Measurements from ENCODE around the gene TNFRSF6B. TPM values are rescaled to one million over a fixed set of nuclear protein-coding genes. Genes with fewer than 3 reads are reported as not detected.

TNFRSF6B gene
- total and polyA plus RNA-seq, 2 donors from 2014 or later = 2.4 to 64.5 TPM

- Histone ChIP-seq H3K27me3 (ENCODE audit: control insufficient read depth, insufficient read depth, low read length) (no peaks in the 10 kb centered on the region), H3K9ac (ENCODE audit: low read length in 3 of 3) (no peak overlapping the region), H3K9me3 (ENCODE audit: control insufficient read depth in 2 of 3, insufficient read depth in 1 of 3, low read length in 3 of 3) (no peaks in the 10 kb centered on the region), H3K27ac (ENCODE audit: low read depth in 2 of 2, low read length in 2 of 2) (no peak overlapping the region), H3K4me1 (ENCODE audit: control insufficient read depth in 2 of 3, insufficient read depth in 2 of 3, low read depth in 1 of 3, low read length in 3 of 3) (peaks cover 0 to 8% (median 0%) of the 10 kb centered on the region in 3 donors), H3K36me3 (ENCODE audit: control insufficient read depth in 2 of 3, insufficient read depth in 3 of 3, low read length in 3 of 3) (peaks cover 0 to 6% (median 0%) of the 10 kb centered on the region in 3 donors), H3K4me3 (ENCODE audit: low read length in 3 of 3) (no peak overlapping the region)
- intact Hi-C loops (cut with DNase I) = no loop called here
- DNase-seq (no peak), FAIRE-seq (no peak)
- TF ChIP-seq, protein P1, sequence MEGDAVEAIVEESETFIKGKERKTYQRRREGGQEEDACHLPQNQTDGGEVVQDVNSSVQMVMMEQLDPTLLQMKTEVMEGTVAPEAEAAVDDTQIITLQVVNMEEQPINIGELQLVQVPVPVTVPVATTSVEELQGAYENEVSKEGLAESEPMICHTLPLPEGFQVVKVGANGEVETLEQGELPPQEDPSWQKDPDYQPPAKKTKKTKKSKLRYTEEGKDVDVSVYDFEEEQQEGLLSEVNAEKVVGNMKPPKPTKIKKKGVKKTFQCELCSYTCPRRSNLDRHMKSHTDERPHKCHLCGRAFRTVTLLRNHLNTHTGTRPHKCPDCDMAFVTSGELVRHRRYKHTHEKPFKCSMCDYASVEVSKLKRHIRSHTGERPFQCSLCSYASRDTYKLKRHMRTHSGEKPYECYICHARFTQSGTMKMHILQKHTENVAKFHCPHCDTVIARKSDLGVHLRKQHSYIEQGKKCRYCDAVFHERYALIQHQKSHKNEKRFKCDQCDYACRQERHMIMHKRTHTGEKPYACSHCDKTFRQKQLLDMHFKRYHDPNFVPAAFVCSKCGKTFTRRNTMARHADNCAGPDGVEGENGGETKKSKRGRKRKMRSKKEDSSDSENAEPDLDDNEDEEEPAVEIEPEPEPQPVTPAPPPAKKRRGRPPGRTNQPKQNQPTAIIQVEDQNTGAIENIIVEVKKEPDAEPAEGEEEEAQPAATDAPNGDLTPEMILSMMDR (IDR thresholded peaks at IDR 0.05; ENCODE audit: borderline replicate concordance, extremely low read depth, insufficient read depth) = no peak
These were observed 18.4 kb upstream of the TNFRSF6B start for GRCh38 chr20:63678071-63678470.

DNA sequence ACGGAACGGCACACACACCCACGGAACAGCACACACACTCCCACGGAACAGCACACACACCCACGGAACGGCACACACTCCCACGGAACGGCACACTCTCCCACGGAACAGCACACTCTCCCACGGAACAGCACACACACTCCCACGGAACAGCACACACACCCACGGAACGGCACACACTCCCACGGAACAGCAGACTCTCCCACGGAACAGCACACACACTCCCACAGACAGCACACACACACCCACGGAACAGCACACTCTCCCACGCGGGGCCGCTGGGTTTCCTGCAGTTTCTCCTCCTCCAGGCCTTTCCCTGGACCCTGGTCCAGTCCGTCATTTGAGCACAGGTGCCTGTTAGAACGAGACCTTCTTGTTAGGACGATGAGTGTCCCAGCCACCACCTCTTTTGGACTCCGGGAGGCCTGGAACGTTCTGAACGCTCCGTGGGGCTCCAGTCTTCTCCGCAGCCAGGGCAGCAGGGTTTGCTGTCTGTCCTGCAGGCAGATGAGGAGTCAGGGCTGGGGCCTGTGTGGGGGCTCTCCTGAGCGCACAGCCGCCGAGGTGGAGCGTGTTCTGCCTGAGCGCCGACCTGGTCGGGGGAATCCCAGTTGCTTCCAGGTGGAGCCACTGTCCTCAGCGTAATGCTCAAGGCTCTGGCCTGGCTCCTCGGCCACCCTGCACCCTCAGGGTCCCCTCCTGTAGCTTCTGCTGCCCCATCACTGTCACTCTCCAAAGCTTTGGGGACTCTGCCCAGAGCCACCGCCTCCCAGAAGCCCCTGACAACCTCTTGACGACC lies 17.6 kb upstream of the TNFRSF6B start:
- no peak for FAIRE-seq
- Histone ChIP-seq H3K27me3 (ENCODE audit: control insufficient read depth, insufficient read depth, low read length) (no peaks in the 10 kb centered on the region), H3K36me3 (ENCODE audit: control insufficient read depth in 2 of 3, insufficient read depth in 3 of 3, low read length in 3 of 3) (peaks cover 0 to 3% (median 0%) of the 10 kb centered on the region in 3 donors), H3K9me3 (ENCODE audit: control insufficient read depth in 2 of 3, insufficient read depth in 1 of 3, low read length in 3 of 3) (no peaks in the 10 kb centered on the region), H3K27ac (ENCODE audit: low read depth in 2 of 2, low read length in 2 of 2) (no peak overlapping the region), H3K9ac (ENCODE audit: low read length in 3 of 3) (no peak overlapping the region), H3K4me1 (ENCODE audit: control insufficient read depth in 2 of 3, insufficient read depth in 2 of 3, low read depth in 1 of 3, low read length in 3 of 3) (peaks cover 0 to 11% (median 0%) of the 10 kb centered on the region in 3 donors), H3K4me3 (ENCODE audit: low read length in 3 of 3) (no peak overlapping the region)
- intact Hi-C loops (cut with DNase I) = no loop called here
- TF ChIP-seq, protein P1 (IDR thresholded peaks at IDR 0.05; ENCODE audit: borderline replicate concordance, extremely low read depth, insufficient read depth) = no peak
- no peak for DNase-seq

- no peak for FAIRE-seq
These were observed 16.6 kb upstream of the TNFRSF6B start for GRCh38 chr20:63679799-63680305.

More at GRCh38 chr20:63679799-63680305, 16.6 kb upstream of the TNFRSF6B start:
- H3K4me1 ChIP-seq (ENCODE audit: control insufficient read depth in 2 of 3, insufficient read depth in 2 of 3, low read depth in 1 of 3, low read length in 3 of 3) = peaks cover 0 to 11% (median 0%) of the 10 kb centered on the region in 3 donors
- no peaks in the 10 kb centered on the region for H3K9me3 ChIP-seq (ENCODE audit: control insufficient read depth in 2 of 3, insufficient read depth in 1 of 3, low read length in 3 of 3)
- no peak overlapping the region for H3K9ac ChIP-seq (ENCODE audit: low read length in 3 of 3)
- H3K36me3 ChIP-seq (ENCODE audit: control insufficient read depth in 2 of 3, insufficient read depth in 3 of 3, low read length in 3 of 3) = no peaks in the 10 kb centered on the region
- no peaks in the 10 kb centered on the region for H3K27me3 ChIP-seq (ENCODE audit: control insufficient read depth, insufficient read depth, low read length)
- TF ChIP-seq, protein P1 (IDR thresholded peaks at IDR 0.05; ENCODE audit: borderline replicate concordance, extremely low read depth, insufficient read depth) = no peak
- intact Hi-C loops (cut with DNase I) = no loop called here
- peak in 1 of 5 donors; percentile 66 for DNase-seq
- no peak overlapping the region for H3K27ac ChIP-seq (ENCODE audit: low read depth in 2 of 2, low read length in 2 of 2)
- H3K4me3 ChIP-seq (ENCODE audit: low read length in 3 of 3) = no peak overlapping the region
